Measurements from ENCODE around the gene CELA1. TPM values are rescaled to one million over a fixed set of nuclear protein-coding genes. Genes with fewer than 3 reads are reported as not detected.
A peak's percentile ranks its signal among the peaks of the same experiment; 100 is the strongest.

Gene CELA1
- total RNA-seq (ENCODE audit: unreplicated experiment), result not detected
- long read RNA-seq, result 0 reads

GRCh38 chr12:51346581-51346980 lies at the start of gene CELA1:
CELA1 (minus strand) TSS chr12:51346679; CDS start chr12:51346638, 41 bp downstream.
- Mint-ChIP-seq H3K27ac (ENCODE audit: unreplicated experiment) (no peak within 1 kb of the TSS), H3K27me3 (ENCODE audit: unreplicated experiment) (peaks cover 2% of the 10 kb centered on the region), H3K4me1 (ENCODE audit: low read depth, unreplicated experiment) (no peaks in the 10 kb centered on the region), H3K9me3 (ENCODE audit: unreplicated experiment) (no peaks in the 10 kb centered on the region), H3K36me3 (ENCODE audit: unreplicated experiment) (no peaks in the 10 kb centered on the region), H3K4me3 (ENCODE audit: unreplicated experiment) (no peak within 1 kb of the TSS)
- DNase-seq, result no peak
- TF ChIP-seq CTCF (IDR thresholded peaks at IDR 0.05; ENCODE audit: partially characterized antibody, unreplicated experiment), result no peak

GRCh38 chr12:51395283-51396230 lies 49.1 kb upstream of the CELA1 start:
- DNase-seq, result no peak
- Mint-ChIP-seq H3K4me3 (ENCODE audit: unreplicated experiment) (no peak overlapping the region), H3K4me1 (ENCODE audit: low read depth, unreplicated experiment) (no peaks in the 10 kb centered on the region), H3K27me3 (ENCODE audit: unreplicated experiment) (peaks cover 7% of the 10 kb centered on the region), H3K27ac (ENCODE audit: unreplicated experiment) (no peak overlapping the region), H3K36me3 (ENCODE audit: unreplicated experiment) (no peaks in the 10 kb centered on the region), H3K9me3 (ENCODE audit: unreplicated experiment) (no peaks in the 10 kb centered on the region)
- TF ChIP-seq CTCF (IDR thresholded peaks at IDR 0.05; ENCODE audit: partially characterized antibody, unreplicated experiment), result no peak

GRCh38 chr12:51393676-51394545 lies 47.4 kb upstream of the CELA1 start:
- H3K4me3 Mint-ChIP-seq (ENCODE audit: unreplicated experiment), result no peak overlapping the region
- H3K36me3 Mint-ChIP-seq (ENCODE audit: unreplicated experiment), result no peaks in the 10 kb centered on the region
- DNase-seq, result no peak
- H3K9me3 Mint-ChIP-seq (ENCODE audit: unreplicated experiment), result no peaks in the 10 kb centered on the region
- H3K27me3 Mint-ChIP-seq (ENCODE audit: unreplicated experiment), result peaks cover 7% of the 10 kb centered on the region
- H3K4me1 Mint-ChIP-seq (ENCODE audit: low read depth, unreplicated experiment), result no peaks in the 10 kb centered on the region
- no peak overlapping the region for H3K27ac Mint-ChIP-seq (ENCODE audit: unreplicated experiment)
- no peak for TF ChIP-seq CTCF (IDR thresholded peaks at IDR 0.05; ENCODE audit: partially characterized antibody, unreplicated experiment)

- Mint-ChIP-seq H3K9me3 (ENCODE audit: unreplicated experiment) (no peaks in the 10 kb centered on the region), H3K4me3 (ENCODE audit: unreplicated experiment) (peak overlapping the region; percentile 77), H3K4me1 (ENCODE audit: low read depth, unreplicated experiment) (no peaks in the 10 kb centered on the region), H3K27me3 (ENCODE audit: unreplicated experiment) (peaks cover 7% of the 10 kb centered on the region), H3K27ac (ENCODE audit: unreplicated experiment) (no peak overlapping the region), H3K36me3 (ENCODE audit: unreplicated experiment) (no peaks in the 10 kb centered on the region)
- no peak for DNase-seq
- TF ChIP-seq CTCF (IDR thresholded peaks at IDR 0.05; ENCODE audit: partially characterized antibody, unreplicated experiment), result no peak
Observed at GRCh38 chr12:51392556-51393237, 46.2 kb upstream of the CELA1 start.

Data from glutamatergic neuron (in vitro differentiated cells).